ENCODE results near the gene NSG2. TPM values are rescaled to one million over a fixed set of nuclear protein-coding genes. Genes with fewer than 3 reads are reported as not detected.

The NSG2 gene
- total and polyA plus RNA-seq, 3 donors from 2014 or later, result 7.2 to 11.3 (median 8.4) TPM

DNA sequence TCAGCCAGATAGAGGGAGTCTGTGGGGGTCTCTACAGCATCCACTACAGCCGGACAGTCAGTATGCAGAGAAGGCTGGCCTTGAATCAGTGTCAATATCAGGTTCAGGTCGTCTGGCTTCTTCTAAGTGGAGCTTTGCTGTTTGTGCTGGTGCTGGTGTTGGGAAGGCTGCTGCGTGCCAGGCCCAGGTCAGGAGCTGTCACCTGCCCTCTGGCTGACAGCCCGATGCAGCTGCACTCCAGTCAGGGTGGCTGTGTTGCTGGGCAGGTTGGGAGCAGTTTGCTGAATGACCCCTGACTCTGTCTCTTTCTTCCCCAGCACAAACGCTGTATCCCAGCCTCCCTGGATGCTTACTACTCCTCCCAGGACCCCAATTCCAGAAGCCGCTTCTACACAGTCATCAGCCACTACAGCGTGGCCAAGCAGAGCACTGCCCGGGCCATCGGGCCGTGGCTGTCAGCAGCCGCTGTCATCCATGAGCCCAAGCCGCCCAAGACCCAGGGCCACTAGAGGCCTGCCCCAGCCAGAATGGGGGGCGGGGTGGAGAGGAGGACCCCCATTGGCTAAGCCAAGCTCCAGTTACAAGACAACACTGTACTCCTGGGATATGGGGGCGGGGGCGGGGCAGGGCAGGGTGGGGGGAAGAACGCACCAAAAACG, 61.6 kb downstream of the NSG2 start:
- no peak for DNase-seq
- H3K9me3 ChIP-seq, result no peaks in the 10 kb centered on the region
- 65 to 81% methylated on average over 8 to 17 of the region's 17 CpGs for WGBS, 2 donors
- intact Hi-C loops (cut with DNase I; ENCODE audit: low total_unique reads), result no loop called here
- no peak overlapping the region for H3K27ac ChIP-seq
- H3K4me3 ChIP-seq, result no peak overlapping the region
- no peaks in the 10 kb centered on the region for H3K36me3 ChIP-seq (ENCODE audit: low read depth, missing control alignments)
- TF ChIP-seq CTCF (IDR thresholded peaks at IDR 0.05) (no peak), POLR2A (IDR thresholded peaks at IDR 0.05) (no peak)
- H3K4me1 ChIP-seq, result no peaks in the 10 kb centered on the region
- no peaks in the 10 kb centered on the region for H3K27me3 ChIP-seq

DNA sequence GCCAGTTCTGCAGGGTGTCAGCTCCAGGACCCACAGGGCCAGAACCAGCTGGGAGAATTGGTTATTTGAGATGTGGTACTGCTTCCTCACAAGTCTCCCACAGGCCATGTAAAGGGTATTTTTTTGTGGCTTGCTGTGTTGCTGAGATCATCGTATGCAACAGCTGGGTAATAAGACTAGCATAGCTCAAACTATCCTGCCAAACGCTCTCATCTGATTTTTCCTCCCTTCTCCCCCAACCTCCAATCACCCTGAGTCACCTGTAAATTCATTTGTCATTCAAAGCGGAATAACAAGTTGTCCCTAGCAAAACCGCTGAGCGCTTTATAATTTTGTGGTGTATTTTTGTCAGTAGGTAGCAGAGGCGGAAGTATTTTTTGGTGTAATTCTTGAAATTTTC, 63.2 kb downstream of the NSG2 start:
- no peaks in the 10 kb centered on the region for H3K27me3 ChIP-seq
- no peaks in the 10 kb centered on the region for H3K4me1 ChIP-seq
- no peak overlapping the region for H3K27ac ChIP-seq
- 92 to 93% methylated on average over 6 of the region's 6 CpGs for WGBS, 2 donors
- no peaks in the 10 kb centered on the region for H3K9me3 ChIP-seq
- intact Hi-C loops (cut with DNase I; ENCODE audit: low total_unique reads), result no loop called here
- no peak for DNase-seq
- H3K4me3 ChIP-seq, result no peak overlapping the region
- TF ChIP-seq POLR2A (IDR thresholded peaks at IDR 0.05), result no peak
- no peak for TF ChIP-seq CTCF (IDR thresholded peaks at IDR 0.05)
- H3K36me3 ChIP-seq (ENCODE audit: low read depth, missing control alignments), result no peaks in the 10 kb centered on the region

GRCh38 chr5:174109698-174110260, 64.3 kb downstream of the NSG2 start:
- intact Hi-C loops (cut with DNase I; ENCODE audit: low total_unique reads), result no loop called here
- 89 to 90% methylated on average over 9 to 10 of the region's 10 CpGs for WGBS, 2 donors
- no peak for DNase-seq
- Histone ChIP-seq H3K27me3 (no peaks in the 10 kb centered on the region), H3K9me3 (no peaks in the 10 kb centered on the region), H3K4me1 (no peaks in the 10 kb centered on the region), H3K27ac (no peak overlapping the region), H3K4me3 (no peak overlapping the region), H3K36me3 (ENCODE audit: low read depth, missing control alignments) (no peaks in the 10 kb centered on the region)
- TF ChIP-seq POLR2A (IDR thresholded peaks at IDR 0.05) (no peak), CTCF (IDR thresholded peaks at IDR 0.05) (no peak)

DNA sequence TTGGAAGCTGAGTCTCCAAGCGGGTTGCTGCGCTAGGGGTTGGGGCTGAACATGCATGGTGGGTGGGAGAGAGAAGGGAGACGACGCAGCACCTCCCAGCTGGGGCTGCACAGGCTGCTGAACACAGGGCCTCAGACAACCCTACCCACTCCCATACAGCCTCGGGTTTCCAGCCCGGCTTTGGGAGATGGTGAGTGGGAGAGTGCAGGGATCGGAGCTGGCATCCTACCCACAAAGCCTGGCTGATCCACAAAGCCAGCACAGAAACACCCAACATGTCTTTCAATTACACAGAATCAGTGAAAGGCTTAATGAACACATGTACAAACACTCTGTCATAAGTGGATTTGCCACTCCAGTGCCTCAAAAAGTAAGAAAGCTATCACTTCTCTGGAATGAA, 64.8 kb downstream of the NSG2 start:
- Histone ChIP-seq H3K27me3 (no peaks in the 10 kb centered on the region), H3K4me1 (no peaks in the 10 kb centered on the region), H3K36me3 (ENCODE audit: low read depth, missing control alignments) (no peaks in the 10 kb centered on the region), H3K9me3 (no peaks in the 10 kb centered on the region), H3K4me3 (no peak overlapping the region), H3K27ac (no peak overlapping the region)
- intact Hi-C loops (cut with DNase I; ENCODE audit: low total_unique reads), result no loop called here
- no peak for DNase-seq
- TF ChIP-seq POLR2A (IDR thresholded peaks at IDR 0.05) (no peak), CTCF (IDR thresholded peaks at IDR 0.05) (no peak)
- WGBS, 2 donors, result 97 to 100% methylated on average over 2 to 7 of the region's 7 CpGs

Data from testis (tissue), 3 donors.